ENCODE results near the gene SNN. TPM values are rescaled to one million over a fixed set of nuclear protein-coding genes. Genes with fewer than 3 reads are reported as not detected.

The SNN gene
- total RNA-seq, 1 donor from 2014 or later, result 23.1 TPM

- DNase-seq (ENCODE audit: extremely low spot score in 2 of 2), result no peak
- Histone ChIP-seq H3K9me3 (no peaks in the 10 kb centered on the region), H3K27me3 (no peaks in the 10 kb centered on the region), H3K27ac (no peak overlapping the region), H3K4me1 (no peaks in the 10 kb centered on the region), H3K36me3 (peaks cover 0 to 51% of the 10 kb centered on the region in 2 donors), H3K4me3 (no peak overlapping the region)
- intact Hi-C loops (cut with DNase I), result no loop called here
- TF ChIP-seq POLR2AphosphoS5 (IDR thresholded peaks at IDR 0.05; ENCODE audit: insufficient read depth in 1 of 2, low read depth in 1 of 2), result no peak
- no peak for TF ChIP-seq POLR2A (IDR thresholded peaks at IDR 0.05)
- TF ChIP-seq CTCF (IDR thresholded peaks at IDR 0.05), result no peak
These were observed 24.4 kb downstream of the SNN start for GRCh38 chr16:11692651-11693050.

- Histone ChIP-seq H3K27me3 (no peaks in the 10 kb centered on the region), H3K4me3 (no peak overlapping the region), H3K36me3 (peaks cover 0 to 54% of the 10 kb centered on the region in 2 donors), H3K9me3 (no peaks in the 10 kb centered on the region), H3K4me1 (no peaks in the 10 kb centered on the region), H3K27ac (no peak overlapping the region)
- intact Hi-C loops (cut with DNase I), result no loop called here
- no peak for DNase-seq (ENCODE audit: extremely low spot score in 2 of 2)
- TF ChIP-seq POLR2AphosphoS5 (IDR thresholded peaks at IDR 0.05; ENCODE audit: insufficient read depth in 1 of 2, low read depth in 1 of 2) (no peak), POLR2A (IDR thresholded peaks at IDR 0.05) (no peak), CTCF (IDR thresholded peaks at IDR 0.05) (no peak)
These were observed 28.2 kb downstream of the SNN start for GRCh38 chr16:11696266-11697012.

GRCh38 chr16:11697319-11697718, 29.1 kb downstream of the SNN start:
- Histone ChIP-seq H3K27ac (no peak overlapping the region), H3K4me3 (no peak overlapping the region), H3K4me1 (no peaks in the 10 kb centered on the region), H3K27me3 (no peaks in the 10 kb centered on the region), H3K36me3 (peaks cover 0 to 50% of the 10 kb centered on the region in 2 donors), H3K9me3 (no peaks in the 10 kb centered on the region)
- no peak for TF ChIP-seq POLR2AphosphoS5 (IDR thresholded peaks at IDR 0.05; ENCODE audit: insufficient read depth in 1 of 2, low read depth in 1 of 2)
- TF ChIP-seq POLR2A (IDR thresholded peaks at IDR 0.05), result no peak
- TF ChIP-seq CTCF (IDR thresholded peaks at IDR 0.05), result no peak
- intact Hi-C loops (cut with DNase I), result no loop called here
- no peak for DNase-seq (ENCODE audit: extremely low spot score in 2 of 2)

- intact Hi-C loops (cut with DNase I), result no loop called here
These were observed 30.0 kb downstream of the SNN start for GRCh38 chr16:11698271-11698689.

More at GRCh38 chr16:11698271-11698689, 30.0 kb downstream of the SNN start:
- TF ChIP-seq CTCF (IDR thresholded peaks at IDR 0.05), result no peak
- TF ChIP-seq POLR2AphosphoS5 (IDR thresholded peaks at IDR 0.05; ENCODE audit: insufficient read depth in 1 of 2, low read depth in 1 of 2), result no peak
- TF ChIP-seq POLR2A (IDR thresholded peaks at IDR 0.05), result no peak
- Histone ChIP-seq H3K36me3 (peaks cover 0 to 50% of the 10 kb centered on the region in 2 donors), H3K4me3 (no peak overlapping the region), H3K27ac (no peak overlapping the region), H3K27me3 (no peaks in the 10 kb centered on the region), H3K4me1 (no peaks in the 10 kb centered on the region), H3K9me3 (no peaks in the 10 kb centered on the region)
- DNase-seq (ENCODE audit: extremely low spot score in 2 of 2), result no peak

Measured in vagina (tissue), 2 donors.